Measurements from ENCODE around the gene CAMK2A. TPM values are rescaled to one million over a fixed set of nuclear protein-coding genes. Genes with fewer than 3 reads are reported as not detected.

Gene CAMK2A
- total and polyA plus RNA-seq, 3 experiments from 2014 or later, result not detected

DNA sequence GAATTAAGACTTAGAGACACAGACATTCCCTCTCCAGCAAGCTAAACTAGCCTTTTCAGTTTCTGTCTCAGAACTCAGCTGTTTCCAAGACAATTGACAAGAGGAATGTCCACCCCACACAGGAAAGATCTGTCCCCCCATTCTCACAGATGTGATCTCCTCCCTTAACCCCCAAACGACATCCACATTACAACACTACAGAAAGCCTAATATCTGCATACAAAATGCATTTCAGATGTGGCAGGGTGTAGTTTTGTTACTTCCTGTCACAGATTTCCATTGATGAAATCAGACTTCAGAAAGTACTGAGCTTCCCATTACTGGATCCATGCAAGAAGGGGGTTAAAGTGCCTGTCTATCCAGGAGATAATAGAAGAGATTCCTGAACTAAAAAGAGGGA, 16.0 kb upstream of the CAMK2A start:
- ChIA-PET CTCF (no interaction called here), POLR2A (no interaction called here)

DNA sequence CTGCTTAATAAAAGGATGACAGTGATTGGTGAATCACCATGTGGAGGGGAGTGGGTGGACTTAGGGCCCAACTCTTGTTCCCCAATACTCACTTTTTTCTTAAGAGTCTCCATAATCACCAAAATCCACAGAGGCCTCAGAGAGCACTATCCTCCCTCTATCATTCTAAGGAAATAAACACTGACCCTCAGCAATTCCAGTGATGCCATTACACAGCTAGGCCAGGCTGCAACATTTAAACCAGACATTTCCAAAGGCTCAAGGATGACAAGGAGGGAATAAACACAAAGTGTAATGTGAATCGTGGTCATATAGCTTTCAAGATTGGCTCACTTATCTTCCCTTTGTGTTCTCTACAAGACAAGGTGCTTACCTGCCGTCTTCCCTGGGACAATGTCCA, 15.5 kb upstream of the CAMK2A start:
- Histone ChIP-seq H3K36me3 (ENCODE audit: insufficient read depth, low read length) (no peaks in the 10 kb centered on the region), H3K27me3 (ENCODE audit: insufficient read depth, low read length, poor library complexity, severe bottlenecking) (no peaks in the 10 kb centered on the region), H3K4me3 (ENCODE audit: low read length) (no peak overlapping the region), H3K4me1 (ENCODE audit: insufficient read depth, low read length) (no peaks in the 10 kb centered on the region), H3K9me3 (ENCODE audit: low read length) (no peaks in the 10 kb centered on the region), H3K27ac (ENCODE audit: low read depth, low read length) (no peak overlapping the region)
- H3K36me3 Mint-ChIP-seq, result no peaks in the 10 kb centered on the region
- CTCF ChIA-PET, result no interaction called here
- peaks cover 0 to 6% (median 5%) of the 10 kb centered on the region in 3 donors for H3K4me1 Mint-ChIP-seq
- POLR2A ChIA-PET, result no interaction called here
- no peak for DNase-seq
- H3K27ac Mint-ChIP-seq, result peak overlapping the region in 1 of 8 donors; percentile 2
- H3K27me3 Mint-ChIP-seq, result peaks cover 19 to 30% of the 10 kb centered on the region in 2 donors
- no peaks in the 10 kb centered on the region for H3K9me3 Mint-ChIP-seq
- H3K4me3 Mint-ChIP-seq, result no peak overlapping the region

More for the DNA sequence above, 16.0 kb upstream of the CAMK2A start:
- Mint-ChIP-seq H3K27ac (peak overlapping the region in 2 of 8 donors; percentile 2 to 57), H3K9me3 (no peaks in the 10 kb centered on the region), H3K4me1 (peaks cover 0 to 6% (median 5%) of the 10 kb centered on the region in 3 donors), H3K36me3 (no peaks in the 10 kb centered on the region), H3K4me3 (no peak overlapping the region), H3K27me3 (peaks cover 15 to 28% of the 10 kb centered on the region in 2 donors)
- no peaks in the 10 kb centered on the region for H3K9me3 ChIP-seq (ENCODE audit: low read length)
- H3K4me3 ChIP-seq (ENCODE audit: low read length), result no peak overlapping the region
- DNase-seq, result no peak
- no peaks in the 10 kb centered on the region for H3K4me1 ChIP-seq (ENCODE audit: insufficient read depth, low read length)
- H3K27ac ChIP-seq (ENCODE audit: low read depth, low read length), result no peak overlapping the region
- H3K27me3 ChIP-seq (ENCODE audit: insufficient read depth, low read length, poor library complexity, severe bottlenecking), result no peaks in the 10 kb centered on the region
- H3K36me3 ChIP-seq (ENCODE audit: insufficient read depth, low read length), result no peaks in the 10 kb centered on the region

DNA sequence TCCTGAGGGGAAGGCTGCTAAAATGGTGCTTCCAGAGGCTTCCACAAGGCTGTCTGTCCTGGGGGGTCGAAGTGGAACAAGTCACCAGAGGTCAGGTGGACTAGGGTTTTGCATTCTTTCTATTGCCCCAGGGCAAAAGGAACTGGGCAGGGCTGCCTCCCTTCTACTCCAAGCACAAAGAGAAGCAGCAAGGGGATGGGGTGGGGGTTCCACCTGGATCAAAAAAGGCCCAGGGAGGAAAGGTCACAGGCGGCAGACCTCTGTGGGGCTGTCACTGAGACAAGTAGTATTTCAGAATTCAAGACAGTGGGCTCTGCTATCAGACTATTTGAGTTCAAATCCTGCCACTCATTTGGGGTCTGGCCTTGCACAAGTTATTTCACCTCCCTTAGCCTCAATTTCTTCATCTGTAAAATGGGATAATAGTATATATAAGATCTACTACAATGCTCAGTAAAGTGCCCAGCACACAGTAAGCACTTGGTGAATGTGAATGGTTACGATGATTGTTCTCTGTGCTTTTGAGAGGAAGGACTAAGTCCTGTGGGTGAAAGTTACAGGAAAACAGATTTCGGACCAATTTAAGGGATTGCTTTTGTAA, 15.0 kb upstream of the CAMK2A start:
- Histone ChIP-seq H3K36me3 (ENCODE audit: insufficient read depth, low read length) (no peaks in the 10 kb centered on the region), H3K4me3 (ENCODE audit: low read length) (no peak overlapping the region), H3K4me1 (ENCODE audit: insufficient read depth, low read length) (no peaks in the 10 kb centered on the region), H3K9me3 (ENCODE audit: low read length) (no peaks in the 10 kb centered on the region), H3K27ac (ENCODE audit: low read depth, low read length) (no peak overlapping the region), H3K27me3 (ENCODE audit: insufficient read depth, low read length, poor library complexity, severe bottlenecking) (no peaks in the 10 kb centered on the region)
- peaks cover 19 to 34% of the 10 kb centered on the region in 2 donors for H3K27me3 Mint-ChIP-seq
- ChIA-PET POLR2A (no interaction called here), CTCF (no interaction called here)
- no peaks in the 10 kb centered on the region for H3K9me3 Mint-ChIP-seq
- no peak overlapping the region for H3K27ac Mint-ChIP-seq
- H3K4me3 Mint-ChIP-seq, result no peak overlapping the region
- peaks cover 0 to 6% (median 5%) of the 10 kb centered on the region in 3 donors for H3K4me1 Mint-ChIP-seq
- H3K36me3 Mint-ChIP-seq, result no peaks in the 10 kb centered on the region
- DNase-seq, result no peak

DNA sequence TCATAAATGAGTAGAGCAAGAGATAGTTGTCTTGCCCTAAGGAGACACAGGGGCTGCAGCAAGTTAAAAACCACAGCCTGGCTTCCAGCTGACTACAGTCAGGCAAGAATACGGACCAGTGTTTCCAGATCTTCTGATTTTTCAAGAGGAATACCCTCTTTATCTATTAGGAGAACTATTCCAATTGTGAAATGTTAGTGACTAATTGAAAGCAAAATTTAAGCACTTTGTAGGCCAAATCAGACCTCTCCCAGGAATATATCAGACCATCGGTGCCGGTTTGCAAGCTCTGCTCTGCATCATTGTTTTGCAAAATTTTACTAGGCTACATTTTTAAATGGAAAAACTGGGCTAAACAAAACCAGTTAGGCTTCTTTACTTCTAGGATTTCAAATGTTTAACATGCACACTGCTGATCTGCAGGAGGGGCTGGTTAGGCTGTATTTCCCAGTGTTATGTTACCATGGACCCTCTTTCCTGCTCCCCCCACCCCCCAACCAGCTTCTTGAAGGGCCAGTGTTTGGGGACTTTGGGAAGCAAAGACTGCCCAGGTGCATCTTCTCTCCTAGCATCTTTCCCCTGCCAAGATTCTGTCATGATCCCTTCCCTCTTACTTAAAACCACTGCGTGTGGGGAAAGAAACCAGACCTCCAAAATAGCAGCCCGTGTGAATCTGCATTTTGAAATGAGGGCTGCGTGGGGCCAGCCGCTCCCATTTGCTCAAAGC, 14.2 kb upstream of the CAMK2A start:
- Histone ChIP-seq H3K4me3 (ENCODE audit: low read length) (no peak overlapping the region), H3K36me3 (ENCODE audit: insufficient read depth, low read length) (no peaks in the 10 kb centered on the region), H3K9me3 (ENCODE audit: low read length) (no peaks in the 10 kb centered on the region), H3K4me1 (ENCODE audit: insufficient read depth, low read length) (no peaks in the 10 kb centered on the region), H3K27ac (ENCODE audit: low read depth, low read length) (no peak overlapping the region), H3K27me3 (ENCODE audit: insufficient read depth, low read length, poor library complexity, severe bottlenecking) (no peaks in the 10 kb centered on the region)
- Mint-ChIP-seq H3K4me1 (peaks cover 0 to 6% (median 5%) of the 10 kb centered on the region in 3 donors), H3K36me3 (no peaks in the 10 kb centered on the region), H3K4me3 (no peak overlapping the region), H3K27ac (no peak overlapping the region), H3K27me3 (peaks cover 19 to 34% of the 10 kb centered on the region in 2 donors), H3K9me3 (no peaks in the 10 kb centered on the region)
- ChIA-PET CTCF (no interaction called here), POLR2A (no interaction called here)
- no peak for DNase-seq

DNA sequence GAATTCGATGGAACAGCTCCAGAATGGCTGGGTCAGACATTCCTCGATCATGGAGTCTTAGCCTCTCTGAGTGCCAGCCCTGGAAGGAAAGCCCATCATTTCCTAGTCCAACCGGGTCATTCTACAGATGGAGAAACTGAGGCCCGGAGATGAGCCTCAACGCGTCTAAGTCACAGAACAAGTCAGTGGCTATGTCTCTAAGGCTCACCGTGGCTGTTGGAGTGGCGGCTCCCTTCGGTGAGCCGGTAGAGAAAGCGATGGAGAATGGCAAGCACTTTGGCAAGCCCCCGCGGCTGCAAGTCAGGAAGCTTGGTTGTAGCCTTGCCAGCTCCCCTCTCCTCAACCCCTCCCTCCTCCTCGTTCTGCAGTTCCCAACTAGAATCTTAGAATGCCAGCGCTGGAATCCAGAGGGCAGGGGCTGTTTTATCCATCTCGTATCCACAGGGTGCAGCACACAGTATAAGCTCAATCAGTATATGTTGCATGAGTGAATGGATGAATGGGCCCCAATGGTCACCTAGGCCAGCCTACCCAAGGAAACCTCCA, 13.6 kb upstream of the CAMK2A start:
- Mint-ChIP-seq H3K4me3 (no peak overlapping the region), H3K27ac (no peak overlapping the region), H3K4me1 (peaks cover 0 to 6% (median 5%) of the 10 kb centered on the region in 3 donors), H3K27me3 (peaks cover 19 to 34% of the 10 kb centered on the region in 2 donors), H3K36me3 (no peaks in the 10 kb centered on the region), H3K9me3 (no peaks in the 10 kb centered on the region)
- Histone ChIP-seq H3K4me3 (ENCODE audit: low read length) (no peak overlapping the region), H3K36me3 (ENCODE audit: insufficient read depth, low read length) (no peaks in the 10 kb centered on the region), H3K27ac (ENCODE audit: low read depth, low read length) (no peak overlapping the region), H3K4me1 (ENCODE audit: insufficient read depth, low read length) (no peaks in the 10 kb centered on the region), H3K27me3 (ENCODE audit: insufficient read depth, low read length, poor library complexity, severe bottlenecking) (no peaks in the 10 kb centered on the region), H3K9me3 (ENCODE audit: low read length) (no peaks in the 10 kb centered on the region)
- CTCF ChIA-PET, result no interaction called here
- DNase-seq, result no peak
- POLR2A ChIA-PET, result no interaction called here

DNA sequence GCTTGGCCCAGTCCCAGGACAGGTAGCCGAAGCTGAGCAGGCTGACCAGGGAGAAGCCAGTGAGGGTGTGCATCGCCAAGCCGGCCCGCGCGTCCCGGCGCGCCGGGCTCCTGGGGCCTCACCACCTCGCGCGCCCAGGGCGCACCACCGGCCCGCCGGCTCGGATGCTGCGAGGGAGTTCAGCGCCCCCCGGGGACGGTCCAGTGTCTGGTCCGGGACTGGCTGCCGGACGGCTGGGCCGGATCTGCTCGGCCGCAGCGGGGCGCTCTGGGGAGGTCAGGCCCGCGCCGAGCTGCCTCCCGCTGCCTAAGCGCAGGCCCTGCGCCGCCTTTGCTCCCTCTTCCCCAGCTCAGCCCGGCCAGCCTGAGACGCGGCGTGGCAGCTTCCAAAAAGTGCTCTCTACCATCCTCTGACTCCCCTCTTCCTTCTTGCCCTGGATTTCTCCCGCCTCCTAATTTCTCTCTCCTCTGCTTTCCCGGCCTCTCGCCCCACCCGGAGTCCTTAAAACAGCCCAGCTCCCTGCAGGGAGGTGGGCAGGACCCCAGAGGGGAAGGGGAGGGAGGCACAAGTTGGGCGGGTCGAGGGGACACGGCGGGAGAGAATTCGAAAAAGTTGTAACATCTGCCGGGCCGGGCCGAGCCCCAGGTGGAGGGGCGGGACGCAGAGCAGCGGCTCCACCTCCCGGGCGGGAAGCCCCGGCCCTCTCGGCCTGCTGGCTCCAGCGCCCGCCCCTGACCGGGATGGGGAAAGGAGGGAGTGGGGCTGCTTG, 12.9 kb upstream of the CAMK2A start, which contains the start of gene ARSI:
Gene ARSI (minus strand): TSS at position 605 of the 769 bp plus-strand sequence. CDS start 532 bp downstream, at position 73.
- Mint-ChIP-seq H3K36me3 (no peaks in the 10 kb centered on the region), H3K9me3 (no peaks in the 10 kb centered on the region), H3K27ac (no peak within 1 kb of the TSS), H3K4me1 (peaks cover 0 to 6% (median 5%) of the 10 kb centered on the region in 3 donors), H3K27me3 (peaks cover 19 to 34% of the 10 kb centered on the region in 2 donors), H3K4me3 (no peak within 1 kb of the TSS)
- no peak for DNase-seq
- H3K36me3 ChIP-seq (ENCODE audit: insufficient read depth, low read length), result no peaks in the 10 kb centered on the region
- no peaks in the 10 kb centered on the region for H3K27me3 ChIP-seq (ENCODE audit: insufficient read depth, low read length, poor library complexity, severe bottlenecking)
- H3K27ac ChIP-seq (ENCODE audit: low read depth, low read length), result no peak within 1 kb of the TSS
- no peaks in the 10 kb centered on the region for H3K9me3 ChIP-seq (ENCODE audit: low read length)
- CTCF ChIA-PET, result no interaction called here
- no peak within 1 kb of the TSS for H3K4me3 ChIP-seq (ENCODE audit: low read length)
- POLR2A ChIA-PET, result no interaction called here
- no peaks in the 10 kb centered on the region for H3K4me1 ChIP-seq (ENCODE audit: insufficient read depth, low read length)

DNA sequence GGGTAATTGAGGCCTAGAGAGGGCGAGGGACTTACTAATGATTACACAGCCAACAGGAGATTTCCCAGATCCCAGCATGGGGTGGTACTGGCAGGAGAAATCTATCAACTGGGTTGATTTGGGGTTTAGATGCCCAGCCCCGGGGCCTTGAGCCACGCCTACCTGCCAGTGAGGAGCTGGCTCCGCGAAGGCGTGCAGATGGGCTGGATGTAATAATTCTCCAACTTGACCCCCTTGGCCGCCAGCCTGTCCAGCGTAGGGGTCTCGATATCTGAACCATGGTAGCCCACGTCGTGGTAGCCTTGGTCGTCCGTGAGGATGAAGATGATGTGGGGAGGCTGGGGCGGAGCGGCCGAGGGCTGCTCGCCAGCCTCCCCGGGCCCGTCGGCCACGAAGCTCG, 12.3 kb upstream of the CAMK2A start:
- H3K9me3 Mint-ChIP-seq, result no peaks in the 10 kb centered on the region
- ChIA-PET POLR2A (no interaction called here), CTCF (no interaction called here)
- Histone ChIP-seq H3K27me3 (ENCODE audit: insufficient read depth, low read length, poor library complexity, severe bottlenecking) (no peaks in the 10 kb centered on the region), H3K9me3 (ENCODE audit: low read length) (no peaks in the 10 kb centered on the region), H3K4me1 (ENCODE audit: insufficient read depth, low read length) (no peaks in the 10 kb centered on the region), H3K36me3 (ENCODE audit: insufficient read depth, low read length) (no peaks in the 10 kb centered on the region), H3K27ac (ENCODE audit: low read depth, low read length) (no peak overlapping the region), H3K4me3 (ENCODE audit: low read length) (no peak overlapping the region)
- H3K27ac Mint-ChIP-seq, result no peak overlapping the region
- DNase-seq, result no peak
- no peaks in the 10 kb centered on the region for H3K36me3 Mint-ChIP-seq
- peaks cover 0 to 6% (median 5%) of the 10 kb centered on the region in 3 donors for H3K4me1 Mint-ChIP-seq
- no peak overlapping the region for H3K4me3 Mint-ChIP-seq
- H3K27me3 Mint-ChIP-seq, result peaks cover 19 to 34% of the 10 kb centered on the region in 2 donors

DNA sequence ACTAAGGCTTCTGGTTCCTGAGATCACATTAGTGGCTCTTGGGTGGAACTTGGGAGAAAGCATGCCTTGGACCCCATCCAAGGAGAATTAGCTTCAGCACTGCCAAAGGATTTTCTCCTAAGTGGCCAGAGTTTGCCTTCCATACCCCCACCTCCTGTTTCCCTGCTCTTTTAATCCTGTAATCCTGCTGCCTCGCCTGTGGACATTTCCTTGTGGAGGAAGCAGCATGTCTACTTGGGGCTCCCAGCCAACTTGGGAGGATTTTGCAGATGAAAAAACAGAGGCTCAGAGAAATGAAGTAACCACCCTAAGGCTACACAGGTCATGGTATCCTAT, 11.6 kb upstream of the CAMK2A start:
- Mint-ChIP-seq H3K27me3 (peaks cover 19 to 34% of the 10 kb centered on the region in 2 donors), H3K4me3 (no peak overlapping the region), H3K36me3 (no peaks in the 10 kb centered on the region), H3K9me3 (no peaks in the 10 kb centered on the region), H3K27ac (no peak overlapping the region), H3K4me1 (peaks cover 0 to 6% (median 5%) of the 10 kb centered on the region in 3 donors)
- no peaks in the 10 kb centered on the region for H3K27me3 ChIP-seq (ENCODE audit: insufficient read depth, low read length, poor library complexity, severe bottlenecking)
- no peaks in the 10 kb centered on the region for H3K4me1 ChIP-seq (ENCODE audit: insufficient read depth, low read length)
- ChIA-PET CTCF (no interaction called here), POLR2A (no interaction called here)
- no peak for DNase-seq
- H3K27ac ChIP-seq (ENCODE audit: low read depth, low read length), result no peak overlapping the region
- H3K9me3 ChIP-seq (ENCODE audit: low read length), result no peaks in the 10 kb centered on the region
- H3K36me3 ChIP-seq (ENCODE audit: insufficient read depth, low read length), result no peaks in the 10 kb centered on the region
- H3K4me3 ChIP-seq (ENCODE audit: low read length), result no peak overlapping the region

Measured in CD8-positive, alpha-beta memory T cell (primary cell).